ENCODE data around the gene FXYD4.
"Not testable (repeated sequence)": the region's sequence is repeated elsewhere in the genome, so short reads cannot be mapped to it uniquely, and the experiment has no call there.

FXYD4 gene

GRCh38 chr10:43376828-43377423 is 5.5 kb downstream of the FXYD4 start:
- no peak for DNase-seq

- DNase-seq, result no peak
These were observed 6.0 kb downstream of the FXYD4 start for GRCh38 chr10:43377424-43377883.

GRCh38 chr10:43380610-43381222 is 9.3 kb downstream of the FXYD4 start:
- DNase-seq, result no peak

GRCh38 chr10:43383204-43383971 is 12.0 kb downstream of the FXYD4 start:
- DNase-seq, result no peak

DNA sequence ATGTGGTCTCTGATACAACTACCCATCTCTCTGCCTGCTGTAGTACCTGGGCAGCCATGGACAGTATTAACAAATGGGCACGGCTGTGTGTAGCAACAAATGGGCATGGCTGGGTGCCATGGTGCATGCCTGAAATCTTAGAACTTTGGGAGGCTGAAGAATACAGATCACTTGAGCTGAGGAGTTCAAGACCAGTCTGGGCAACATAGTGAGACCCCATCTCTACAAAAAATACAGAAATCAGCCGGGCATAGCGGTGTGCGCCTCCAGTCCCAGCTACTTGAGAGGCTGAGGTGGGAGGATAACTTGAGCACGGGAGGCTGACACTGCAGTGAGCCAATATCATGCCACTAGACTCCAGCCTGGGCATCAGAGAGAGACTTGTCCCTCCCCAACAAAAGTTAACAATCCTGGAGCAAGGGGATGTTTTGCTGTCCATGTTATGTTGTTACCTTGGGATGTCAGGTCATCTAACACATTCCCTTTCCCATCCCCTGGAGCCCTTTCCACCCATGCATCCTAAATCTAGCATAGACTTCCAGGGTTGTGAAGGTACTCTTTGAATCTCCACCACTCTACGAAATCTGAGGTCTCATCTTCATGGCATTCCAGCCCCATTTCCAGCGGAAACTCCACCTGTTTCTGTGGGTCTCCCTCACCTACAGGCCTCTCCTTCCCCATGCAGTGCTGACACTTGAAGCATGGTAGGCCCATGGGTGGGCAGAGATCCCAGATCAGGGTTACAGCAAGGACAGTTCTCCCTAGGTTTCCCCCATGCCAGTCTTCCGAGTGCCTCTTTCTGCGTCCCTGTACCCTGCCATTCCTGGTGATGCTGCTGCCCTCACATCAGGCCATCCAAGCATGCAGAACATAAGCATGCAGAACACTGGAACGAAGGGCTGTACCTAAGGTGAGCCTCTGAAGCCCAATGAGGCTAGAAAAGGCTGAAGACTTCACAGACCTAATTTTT is 13.1 kb downstream of the FXYD4 start:
- DNase-seq, result no peak

GRCh38 chr10:43385412-43386004 is 14.1 kb downstream of the FXYD4 start:
- DNase-seq, result no peak

DNA sequence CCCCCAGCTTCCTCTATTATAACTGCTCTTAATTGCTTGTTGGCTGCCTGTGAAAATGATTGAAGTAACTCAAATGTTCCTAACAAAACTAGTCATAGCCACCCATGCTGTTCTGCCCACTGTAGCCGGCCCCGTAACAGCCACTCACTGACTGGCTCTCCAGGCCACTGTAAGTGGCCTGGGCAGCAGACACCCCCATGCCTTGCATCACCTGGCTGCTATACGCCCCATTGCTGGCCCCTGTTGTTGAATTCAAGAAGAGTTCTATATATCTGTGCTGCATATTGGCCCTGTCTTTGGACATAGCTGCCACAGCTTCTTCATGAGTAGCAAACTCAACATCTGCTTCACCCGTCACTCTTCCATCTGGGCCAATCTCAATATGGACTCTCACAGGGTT is 15.1 kb downstream of the FXYD4 start:
- DNase-seq, result no peak

DNA sequence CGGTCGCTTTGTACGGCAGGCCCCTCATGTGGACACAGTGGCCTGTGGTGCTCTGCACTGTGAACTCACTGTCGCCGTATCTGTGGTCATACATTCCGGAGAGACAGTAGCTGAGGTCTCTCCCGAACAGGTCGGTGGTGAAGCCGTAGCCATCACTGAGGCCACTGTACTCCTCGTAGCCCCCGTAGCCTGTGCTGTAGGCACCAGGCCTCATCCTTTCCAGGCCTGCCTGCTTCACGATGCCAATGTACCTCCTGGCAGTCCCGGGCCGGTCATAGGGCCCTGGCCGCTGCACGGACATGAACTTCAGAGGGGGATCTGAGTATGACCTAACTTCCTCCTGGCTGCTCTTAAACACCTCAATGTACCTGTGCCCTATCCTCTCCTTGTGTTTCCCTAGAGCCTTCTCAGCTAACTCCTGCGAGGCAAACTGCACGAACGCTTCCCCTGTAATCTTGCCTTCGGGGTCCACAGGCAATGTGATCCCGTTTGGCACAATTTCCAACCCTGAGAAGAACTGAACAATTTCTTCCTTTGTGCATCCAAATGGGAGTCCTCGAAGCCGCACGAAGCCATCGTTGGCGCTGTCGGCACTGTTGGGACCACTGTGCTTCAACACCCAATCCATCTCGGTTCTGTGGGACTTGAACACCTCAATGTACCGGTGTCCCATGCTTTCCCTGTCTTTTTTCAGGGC is 15.7 kb downstream of the FXYD4 start:
- DNase-seq, result no peak

GRCh38 chr10:43387678-43388032 is 16.2 kb downstream of the FXYD4 start:
- no peak for DNase-seq

GRCh38 chr10:43389867-43390266 is 18.4 kb downstream of the FXYD4 start:
- no peak for DNase-seq

DNA sequence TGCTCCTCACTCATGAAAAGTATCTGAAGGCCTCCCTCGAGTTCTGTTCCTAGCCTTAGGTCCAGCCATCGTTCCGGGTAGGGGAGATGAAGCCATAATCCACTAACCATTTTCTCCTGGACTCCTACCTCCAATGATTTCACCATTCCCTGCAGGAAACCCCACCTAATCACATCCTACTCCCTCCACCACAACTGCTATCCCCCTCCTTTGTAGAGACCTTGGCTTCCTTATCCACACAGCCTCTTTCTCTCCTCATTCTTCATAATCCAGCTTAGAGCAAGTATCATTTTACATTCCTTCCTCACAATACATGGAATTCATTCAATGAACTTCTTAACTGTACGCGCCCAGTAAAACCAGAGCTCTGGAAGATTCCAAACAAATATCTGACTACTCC is 18.9 kb downstream of the FXYD4 start:
- no peak for DNase-seq

DNA sequence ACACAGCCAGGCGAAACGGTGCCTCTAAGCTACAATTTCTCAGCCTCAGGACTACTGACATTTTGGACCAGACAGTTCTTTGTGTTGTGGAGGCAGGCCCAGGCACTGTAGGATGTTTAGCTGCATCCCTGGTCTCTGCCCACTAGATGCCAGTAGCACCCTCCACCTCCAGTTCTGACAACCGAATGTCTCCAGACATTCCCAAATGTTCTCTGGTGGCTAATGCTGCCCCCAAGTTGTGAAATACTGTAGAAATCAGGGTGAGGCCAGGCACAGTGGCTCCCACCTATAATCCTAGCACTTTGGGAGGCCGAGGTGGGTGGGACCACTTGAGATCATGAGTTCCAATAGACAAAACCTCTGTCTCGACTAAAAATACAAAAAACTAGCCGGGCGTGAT is 19.3 kb downstream of the FXYD4 start:
- no peak for DNase-seq

DNA sequence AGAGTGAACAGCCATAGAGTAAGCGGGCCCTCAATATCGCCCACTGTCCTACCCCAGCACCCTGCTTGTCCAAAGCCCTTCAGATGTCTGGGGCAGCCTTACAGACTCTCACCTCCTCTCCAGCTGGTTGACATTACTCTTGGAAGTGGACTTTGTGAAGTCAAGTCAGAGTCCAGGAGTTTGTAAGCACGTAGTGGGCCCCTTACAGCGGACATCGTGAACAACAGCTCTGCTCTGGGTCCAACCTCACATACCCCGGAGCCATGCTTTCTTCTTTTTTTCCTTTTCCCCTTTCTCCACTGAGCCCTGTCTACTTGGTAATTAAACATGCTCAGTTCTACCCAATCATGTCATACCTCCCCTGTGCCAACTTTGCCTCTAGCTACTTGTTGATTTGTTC is 20.1 kb downstream of the FXYD4 start:
- DNase-seq, result no peak

- no peak for DNase-seq
These were observed 21.3 kb downstream of the FXYD4 start for GRCh38 chr10:43392748-43393147.

DNA sequence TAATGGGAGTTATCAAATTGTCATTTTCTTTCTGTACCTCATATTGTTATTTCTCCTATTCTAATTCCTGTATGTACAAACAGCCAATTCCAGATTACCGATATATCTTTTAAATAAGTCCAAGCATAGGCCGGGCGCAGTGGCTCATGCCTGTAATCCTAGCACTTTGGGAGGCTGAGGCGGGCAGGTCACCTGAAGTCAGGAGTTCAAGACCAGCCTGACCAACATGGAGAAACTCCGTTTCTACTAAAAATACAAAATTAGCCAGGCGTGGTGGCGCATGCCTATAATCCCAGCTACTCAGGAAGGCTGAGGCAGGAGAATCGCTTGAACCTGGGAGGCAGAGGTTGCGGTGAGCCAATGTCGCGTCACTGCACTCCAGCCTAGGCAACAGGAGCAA is 21.8 kb downstream of the FXYD4 start:
- DNase-seq, result not testable (repeated sequence)

- DNase-seq, result no peak
These were observed 22.3 kb downstream of the FXYD4 start for GRCh38 chr10:43393606-43394360.

- no peak for DNase-seq
These were observed 23.4 kb downstream of the FXYD4 start for GRCh38 chr10:43394868-43395267.

- no peak for DNase-seq
These were observed 24.2 kb downstream of the FXYD4 start for GRCh38 chr10:43395571-43396060.

GRCh38 chr10:43396061-43396927 is 24.9 kb downstream of the FXYD4 start:
- peak; percentile 73 for DNase-seq

Data from 8988T (cell line).